Measurements from ENCODE around the gene SPTB. TPM values are rescaled to one million over a fixed set of nuclear protein-coding genes. Genes with fewer than 3 reads are reported as not detected.
A peak's percentile ranks its signal among the peaks of the same experiment; 100 is the strongest.

Gene SPTB
- total RNA-seq, 1 experiment from 2014 or later, result 2.3 TPM

GRCh38 chr14:64747327-64747726 lies 132.4 kb downstream of the SPTB start:
- H3F3A ChIP-seq (ENCODE audit: low read length, unreplicated experiment), result no peaks in the 10 kb centered on the region
- no peaks in the 10 kb centered on the region for H3K9me2 ChIP-seq (replicated peaks; ENCODE audit: low read length)
- intact Hi-C loops (cut with micrococcal nuclease), result no loop called here
- no peak overlapping the region for H3K27ac ChIP-seq (ENCODE audit: low read length)
- H3K4me2 ChIP-seq (ENCODE audit: low read length), result no peak overlapping the region
- H3K36me3 ChIP-seq (ENCODE audit: low read depth, low read length), result peaks cover 25% of the 10 kb centered on the region
- no peak for ATAC-seq
- H2AFZ ChIP-seq (ENCODE audit: low read length), result no peak overlapping the region
- H3K4me3 ChIP-seq (ENCODE audit: low read length), result no peak overlapping the region
- no TSS peak for BruUV-seq (replicated peaks)
- H3K4me1 ChIP-seq (ENCODE audit: insufficient read depth, low read length), result no peaks in the 10 kb centered on the region
- DNase-seq, result no peak
- H3K27me3 ChIP-seq (ENCODE audit: low read length), result no peaks in the 10 kb centered on the region
- H3K9ac ChIP-seq (ENCODE audit: low read length), result no peak overlapping the region
- no peak for TF ChIP-seq CTCF (conservative IDR thresholded peaks at IDR 0.05; ENCODE audit: low read depth, low read length)
- ChIA-PET CTCF (no interaction called here), POLR2A (ENCODE audit: unreplicated experiment) (no interaction called here)
- H4K20me1 ChIP-seq (ENCODE audit: low read length), result no peaks in the 10 kb centered on the region
- no peaks in the 10 kb centered on the region for H3K9me3 ChIP-seq (ENCODE audit: low read length)
- no peaks in the 10 kb centered on the region for H3K79me2 ChIP-seq (ENCODE audit: low read length)

GRCh38 chr14:64746298-64747250 lies 133.1 kb downstream of the SPTB start:
- Histone ChIP-seq H3K9me3 (ENCODE audit: low read length) (no peaks in the 10 kb centered on the region), H4K20me1 (ENCODE audit: low read length) (no peaks in the 10 kb centered on the region), H3K4me3 (ENCODE audit: low read length) (no peak overlapping the region), H3K4me2 (ENCODE audit: low read length) (no peak overlapping the region), H3K9me2 (replicated peaks; ENCODE audit: low read length) (no peaks in the 10 kb centered on the region), H3K36me3 (ENCODE audit: low read depth, low read length) (peaks cover 32% of the 10 kb centered on the region), H3K79me2 (ENCODE audit: low read length) (no peaks in the 10 kb centered on the region), H3F3A (ENCODE audit: low read length, unreplicated experiment) (no peaks in the 10 kb centered on the region), H3K4me1 (ENCODE audit: insufficient read depth, low read length) (no peaks in the 10 kb centered on the region), H3K27me3 (ENCODE audit: low read length) (no peaks in the 10 kb centered on the region), H3K27ac (ENCODE audit: low read length) (no peak overlapping the region), H2AFZ (ENCODE audit: low read length) (no peak overlapping the region), H3K9ac (ENCODE audit: low read length) (no peak overlapping the region)
- no peak for DNase-seq
- ChIA-PET CTCF (interaction anchor here (0.5 to 0.6 kb wide), 2 partner anchors 40 to 80 kb away, joined by 3 read pairs; no protein-coding TSS in a partner anchor), POLR2A (ENCODE audit: unreplicated experiment) (no interaction called here)
- BruUV-seq (replicated peaks), result no TSS peak
- no peak for TF ChIP-seq EZH2 (IDR thresholded peaks at IDR 0.05; ENCODE audit: low read length, unreplicated experiment)
- intact Hi-C loops (cut with micrococcal nuclease), result no loop called here
- no peak for ATAC-seq

GRCh38 chr14:64745511-64746091 lies 134.1 kb downstream of the SPTB start:
- POLR2A ChIA-PET (ENCODE audit: unreplicated experiment), result no interaction called here
- Histone ChIP-seq H3K9me3 (ENCODE audit: low read length) (no peaks in the 10 kb centered on the region), H3K4me2 (ENCODE audit: low read length) (no peak overlapping the region), H3K27ac (ENCODE audit: low read length) (no peak overlapping the region), H3K4me1 (ENCODE audit: insufficient read depth, low read length) (no peaks in the 10 kb centered on the region), H3K9ac (ENCODE audit: low read length) (no peak overlapping the region), H3K79me2 (ENCODE audit: low read length) (no peaks in the 10 kb centered on the region), H3K4me3 (ENCODE audit: low read length) (no peak overlapping the region), H4K20me1 (ENCODE audit: low read length) (no peaks in the 10 kb centered on the region), H3K27me3 (ENCODE audit: low read length) (no peaks in the 10 kb centered on the region), H3F3A (ENCODE audit: low read length, unreplicated experiment) (no peaks in the 10 kb centered on the region), H2AFZ (ENCODE audit: low read length) (no peak overlapping the region), H3K36me3 (ENCODE audit: low read depth, low read length) (peaks cover 41% of the 10 kb centered on the region), H3K9me2 (replicated peaks; ENCODE audit: low read length) (no peaks in the 10 kb centered on the region)
- intact Hi-C loops (cut with micrococcal nuclease), result no loop called here
- ATAC-seq (peak; percentile 39), DNase-seq (no peak)
- CTCF ChIA-PET, result interaction anchor here (0.5 to 0.6 kb wide), 2 partner anchors 39 to 79 kb away, joined by 3 read pairs; no protein-coding TSS in a partner anchor
- no TSS peak for BruUV-seq (replicated peaks)
- TF ChIP-seq CTCF (conservative IDR thresholded peaks at IDR 0.05; ENCODE audit: low read depth, low read length) (0 out of 2 replicates have a peak, but pooled peaks have one; percentile 33), EZH2 (IDR thresholded peaks at IDR 0.05; ENCODE audit: low read length, unreplicated experiment) (no peak), EZH2phosphoT487 (IDR thresholded peaks at IDR 0.05; ENCODE audit: borderline replicate concordance, low read length) (no peak)

All from PC-3 (cell line).